A549 (cell line): ENCODE results near the gene PDE3B. TPM values are rescaled to one million over a fixed set of nuclear protein-coding genes. Genes with fewer than 3 reads are reported as not detected.

Experiments used
- ATAC-seq, 2 experiments: fragments of 200-7000 bp in 1 of 2; fragments of >200 bp in 1 of 2; cut with Nextera tagmentation in 1 of 2; cut with Tn5 transposase in 1 of 2; 3 replicates each; pipeline versions ENCODE4 v1.8.0 to v1.9.1; 2018 to 2020; ENCODE audit warnings: mild to moderate bottlenecking in 1 of 2, moderate library complexity in 1 of 2
- CTCF ChIA-PET: fragments of 300-600 bp; sonication (Branson Sonifier 250); formaldehyde crosslinking; extraction: SDS; loops from one replicate; lab custom pipeline; 2021; ENCODE audit warnings: antibody characterized with exemption, inconsistent platforms; lab: Yijun Ruan, JAX
- POLR2A ChIA-PET: fragments of 350-600 bp; formaldehyde crosslinking; extraction: SDS; loops from one replicate; lab custom pipeline; 2021; ENCODE audit warnings: antibody characterized with exemption, inconsistent platforms; lab: Yijun Ruan, JAX
- DNase-seq, 2 experiments: peaks; one replicate each; pipeline versions ENCODE4 v3.0.0 to v3.0.0-alpha.2; 2011 to 2016; ENCODE audit warnings: low read depth in 1 of 2, low spot score in 1 of 2
- FAIRE-seq: peaks from 2 replicates; lab custom pipeline; 2011; peaks lifted over from hg19 to GRCh38; lab: Jason Lieb, UNC
- H3K27ac ChIP-seq, 2 experiments: fragments of >200 bp; sonication (Bioruptor Twin); formaldehyde crosslinking; 3 replicates each; pipeline ENCODE4 v1.5.1; 2016 to 2017
- H3K4me1 ChIP-seq: fragments of >200 bp; sonication (Bioruptor Twin); formaldehyde crosslinking; 3 replicates; pipeline ENCODE4 v1.6.1; 2016
- H3K4me2 ChIP-seq: fragments of >200 bp; sonication (Bioruptor Twin); formaldehyde crosslinking; 3 replicates; pipeline ENCODE4 v1.6.1; 2016
- H3K4me3 ChIP-seq: fragments of >200 bp; sonication (Bioruptor Twin); formaldehyde crosslinking; 3 replicates; pipeline ENCODE4 v1.5.1; 2016
- H3K9me3 ChIP-seq: fragments of >200 bp; sonication (Bioruptor Twin); formaldehyde crosslinking; 3 replicates; pipeline ENCODE4 v1.6.1; 2016
- BCL3 ChIP-seq: fragments of >200 bp; sonication (Bioruptor Twin); formaldehyde crosslinking; IDR thresholded peaks from 3 replicates; pipeline ENCODE4 v1.6.1; 2016
- BHLHE40 ChIP-seq: IDR thresholded peaks from 2 replicates; pipeline ENCODE4 v1.6.1; 2012; ENCODE audit warnings: low read depth, low read length, inconsistent platforms
- CBX2 ChIP-seq: fragments of 200-600 bp; sonication (generic); IDR thresholded peaks from 2 replicates; pipeline ENCODE4 v1.6.1; 2016; ENCODE audit warnings: low read depth, mild to moderate bottlenecking, borderline replicate concordance
- CBX8 ChIP-seq: fragments of 200-600 bp; sonication (generic); IDR thresholded peaks from 2 replicates; pipeline ENCODE4 v1.6.1; 2016
- EHF ChIP-seq: fragments of 250-450 bp; sonication (Bioruptor Pico); IDR thresholded peaks from 2 replicates; pipeline ENCODE4 v1.5.0; 2020; ENCODE audit warnings: mild to moderate bottlenecking
- EHMT2 ChIP-seq: fragments of 200-600 bp; sonication (generic); IDR thresholded peaks from 2 replicates; pipeline ENCODE4 v1.6.1; 2016; ENCODE audit warnings: antibody characterized with exemption, low read depth, mild to moderate bottlenecking, moderate library complexity
- EP300 ChIP-seq, 2 experiments: fragments of >200 bp; sonication (Bioruptor Twin); formaldehyde crosslinking; IDR thresholded peaks; 2 replicates in 1 of 2; 3 replicates in 1 of 2; pipeline ENCODE4 v1.6.1; 2016 to 2017
- ESRRA ChIP-seq: fragments of 150-350 bp; IDR thresholded peaks from 2 replicates; pipeline ENCODE4 v1.6.1; 2014; ENCODE audit warnings: mild to moderate bottlenecking, low read length, borderline replicate concordance
- FOSB ChIP-seq: fragments of 250-450 bp; sonication (Bioruptor Pico); IDR thresholded peaks from 2 replicates; pipeline ENCODE4 v1.5.0; 2020; ENCODE audit warnings: mild to moderate bottlenecking, moderate library complexity
- FOXS1 ChIP-seq: fragments of 250-450 bp; sonication (Bioruptor Pico); IDR thresholded peaks from 2 replicates; pipeline ENCODE4 v1.5.0; 2020; ENCODE audit warnings: mild to moderate bottlenecking, moderate library complexity
- GATA3 ChIP-seq: IDR thresholded peaks from 2 replicates; pipeline ENCODE4 v1.6.1; 2012; ENCODE audit warnings: borderline replicate concordance
- HOXB13 ChIP-seq: fragments of 250-450 bp; sonication (Bioruptor Pico); IDR thresholded peaks from 2 replicates; pipeline ENCODE4 v1.5.0; 2020; ENCODE audit warnings: low read depth, mild to moderate bottlenecking, moderate library complexity
- JUN ChIP-seq, 2 experiments: fragments of >200 bp; sonication (Bioruptor Twin); formaldehyde crosslinking; IDR thresholded peaks; 2 replicates in 1 of 2; 3 replicates in 1 of 2; pipeline ENCODE4 v1.6.1; 2016 to 2017
- MAFK ChIP-seq: fragments of 450-650 bp; IDR thresholded peaks from 2 replicates; pipeline ENCODE4 v1.6.1; 2014; ENCODE audit not compliant: partially characterized antibody
- MAZ ChIP-seq: fragments of 150-350 bp; IDR thresholded peaks from 2 replicates; pipeline ENCODE4 v1.6.1; 2014; ENCODE audit warnings: antibody characterized with exemption, low read depth, low read length, borderline replicate concordance
- NFE2L2 ChIP-seq: fragments of 150-350 bp; conservative IDR thresholded peaks from 2 replicates; pipeline ENCODE4 v1.6.1; 2014; ENCODE audit warnings: low read length
- RAD21 ChIP-seq, 2 experiments: fragments of >200 bp in 1 of 2; sonication (Bioruptor Twin) in 1 of 2; formaldehyde crosslinking in 1 of 2; IDR thresholded peaks in 1 of 2; conservative IDR thresholded peaks in 1 of 2; 2 replicates in 1 of 2; 3 replicates in 1 of 2; pipeline ENCODE4 v1.6.1; 2012 to 2018; ENCODE audit warnings: inconsistent platforms in 1 of 2
- REST ChIP-seq: fragments of 200-600 bp; sonication (generic); IDR thresholded peaks from 2 replicates; pipeline ENCODE4 v1.6.1; 2016; ENCODE audit warnings: antibody characterized with exemption, mild to moderate bottlenecking, moderate library complexity
- RNF2 ChIP-seq: fragments of 200-600 bp; sonication (generic); IDR thresholded peaks from 2 replicates; pipeline ENCODE4 v1.6.1; 2016; ENCODE audit warnings: low read depth, mild to moderate bottlenecking, antibody characterized with exemption, moderate library complexity, borderline replicate concordance
- SREBF2 ChIP-seq: fragments of 450-650 bp; IDR thresholded peaks from 2 replicates; pipeline ENCODE4 v1.6.1; 2014; ENCODE audit warnings: mild to moderate bottlenecking, moderate library complexity
- TFCP2L1 ChIP-seq: fragments of 250-450 bp; sonication (Bioruptor Pico); IDR thresholded peaks from 2 replicates; pipeline ENCODE4 v1.5.0; 2021; ENCODE audit warnings: mild to moderate bottlenecking
- TP53 ChIP-seq: fragments of 250-450 bp; sonication (Bioruptor Pico); IDR thresholded peaks from 2 replicates; pipeline ENCODE4 v1.5.0; 2021; ENCODE audit warnings: mild to moderate bottlenecking, moderate library complexity
- ZNF302 ChIP-seq: fragments of 250-450 bp; sonication (Bioruptor Pico); IDR thresholded peaks from 2 replicates; pipeline ENCODE4 v1.9.0; 2021; ENCODE audit warnings: inconsistent platforms, mild to moderate bottlenecking, moderate library complexity
- WGBS: methylation state at CpG from one replicate; pipeline ENCODE4 v1.1.6; 2017; ENCODE audit errors: missing lambda C conversion rate; 5-methylcytosine and 5-hydroxymethylcytosine counted together
- polyA plus RNA-seq, 4 experiments: library from polyadenylated mRNA; depleted of rRNA in 3 of 4; stranded (reverse); fragments of >200 nt; fragmentation: RNase III in 1 of 4; extraction: RNeasy Plus Mini Kit Qiagen cat#74134 plus additional on column Dnase treatment in 1 of 4; gene quantifications; 2 replicates in 3 of 4; 3 replicates in 1 of 4; pipeline ENCODE4 v1.2.3, GENCODE V29; 2011 to 2017
- TF ChIP-seq, protein P1 (sequence below): fragments of 150-350 bp; IDR thresholded peaks from 2 replicates; pipeline ENCODE4 v1.6.1; 2014; ENCODE audit warnings: low read depth, mild to moderate bottlenecking, low read length

Gene PDE3B
- polyA plus RNA-seq, 2 of the 4 experiments (the other 2 are of a cell fraction): 2.4 to 2.9 TPM

- ChIA-PET CTCF (interaction anchor here (1.4 kb wide), 1 partner anchor 16 kb away, joined by 3 read pairs; no protein-coding TSS in a partner anchor), POLR2A (no interaction called here)
- no peak overlapping the region for H3K27ac ChIP-seq
- peaks cover 4% of the 10 kb centered on the region; the same call in 1 of the 3 replicates for H3K9me3 ChIP-seq
- no peak overlapping the region for H3K4me2 ChIP-seq
- WGBS: 52% methylated on average over 1 of the region's 1 CpG
- no peaks in the 10 kb centered on the region for H3K4me1 ChIP-seq
- FAIRE-seq (no peak), DNase-seq (no peak), ATAC-seq (no peak)
- no peak overlapping the region for H3K4me3 ChIP-seq
- TF ChIP-seq EHMT2 (no peak), REST (no peak), EP300 (IDR thresholded peaks at IDR 0.05) (no peak), ZNF302 (CRISPR knock-in tag) (no peak), SREBF2 (no peak), BHLHE40 (no peak), HOXB13 (CRISPR knock-in tag) (no peak)
These were observed 55.2 kb downstream of the PDE3B start for GRCh38 chr11:14698771-14699170.

- DNase-seq: no peak
- Histone ChIP-seq H3K4me1 (no peaks in the 10 kb centered on the region), H3K4me2 (no peak overlapping the region), H3K27ac (no peak overlapping the region), H3K4me3 (no peak overlapping the region), H3K9me3 (peaks cover 8% of the 10 kb centered on the region; the same call in 1 of the 3 replicates)
- no peak for ATAC-seq
- FAIRE-seq: peak; percentile 74
- 33% methylated on average over 1 of the region's 1 CpG for WGBS
- TF ChIP-seq, protein P1, sequence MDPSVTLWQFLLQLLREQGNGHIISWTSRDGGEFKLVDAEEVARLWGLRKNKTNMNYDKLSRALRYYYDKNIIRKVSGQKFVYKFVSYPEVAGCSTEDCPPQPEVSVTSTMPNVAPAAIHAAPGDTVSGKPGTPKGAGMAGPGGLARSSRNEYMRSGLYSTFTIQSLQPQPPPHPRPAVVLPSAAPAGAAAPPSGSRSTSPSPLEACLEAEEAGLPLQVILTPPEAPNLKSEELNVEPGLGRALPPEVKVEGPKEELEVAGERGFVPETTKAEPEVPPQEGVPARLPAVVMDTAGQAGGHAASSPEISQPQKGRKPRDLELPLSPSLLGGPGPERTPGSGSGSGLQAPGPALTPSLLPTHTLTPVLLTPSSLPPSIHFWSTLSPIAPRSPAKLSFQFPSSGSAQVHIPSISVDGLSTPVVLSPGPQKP: no peak
- TF ChIP-seq BCL3 (no peak), FOXS1 (CRISPR knock-in tag) (no peak), EP300 (IDR thresholded peaks at IDR 0.05) (no peak), MAFK (no peak), FOSB (no peak), TFCP2L1 (CRISPR knock-in tag) (no peak), TP53 (CRISPR knock-in tag) (no peak), SREBF2 (no peak), JUN (IDR thresholded peaks at IDR 0.05) (no peak), NFE2L2 (no peak), EHF (CRISPR knock-in tag) (no peak), RAD21 (conservative IDR thresholded peaks at IDR 0.05 in 1 of 2, IDR thresholded peaks at IDR 0.05 in 1 of 2) (no peak), GATA3 (no peak), MAZ (no peak), RNF2 (no peak), CBX2 (no peak), HOXB13 (CRISPR knock-in tag) (no peak), CBX8 (no peak), ESRRA (no peak)
- POLR2A ChIA-PET: no interaction called here
- CTCF ChIA-PET: no interaction called here
These were observed 57.0 kb downstream of the PDE3B start for GRCh38 chr11:14700593-14700992.
